GM18508 (cell line): ENCODE data around the gene IZUMO2.
"Not testable (repeated sequence)": the region's sequence is repeated elsewhere in the genome, so short reads cannot be mapped to it uniquely, and the experiment has no call there.

Experiments
- ATAC-seq: cut with Tn5 transposase; IDR thresholded peaks from one replicate; pipeline ENCODE4 v1.9.1; 2021; ENCODE audit warnings: moderate number of reproducible peaks; ENCODE audit not compliant: insufficient read depth, unreplicated experiment

Gene IZUMO2

GRCh38 chr19:50187937-50188336, 24.9 kb upstream of the IZUMO2 start:
- no peak for ATAC-seq

GRCh38 chr19:50184196-50184595, 21.1 kb upstream of the IZUMO2 start:
- no peak for ATAC-seq

- ATAC-seq: no peak
Measured at GRCh38 chr19:50181121-50181520, 18.0 kb upstream of the IZUMO2 start.

- ATAC-seq: no peak
Measured at GRCh38 chr19:50178859-50179537, 15.9 kb upstream of the IZUMO2 start.

GRCh38 chr19:50178320-50178719, 15.2 kb upstream of the IZUMO2 start:
- no peak for ATAC-seq

GRCh38 chr19:50176775-50177174, 13.7 kb upstream of the IZUMO2 start:
- ATAC-seq: no peak

GRCh38 chr19:50175924-50176323, 12.8 kb upstream of the IZUMO2 start:
- no peak for ATAC-seq

- no peak for ATAC-seq
Measured at GRCh38 chr19:50174100-50174793, 11.2 kb upstream of the IZUMO2 start.

- no peak for ATAC-seq
Measured at GRCh38 chr19:50173127-50173526, 10.0 kb upstream of the IZUMO2 start.

- ATAC-seq: no peak
Measured at GRCh38 chr19:50172726-50173125, 9.6 kb upstream of the IZUMO2 start.

GRCh38 chr19:50171752-50172151, 8.7 kb upstream of the IZUMO2 start:
- no peak for ATAC-seq

- ATAC-seq: no peak
Measured at GRCh38 chr19:50167314-50167721, 4.2 kb upstream of the IZUMO2 start.

GRCh38 chr19:50159078-50159477, 4.0 kb downstream of the IZUMO2 start:
- no peak for ATAC-seq

- ATAC-seq: no peak
Measured at GRCh38 chr19:50158577-50158976, 4.5 kb downstream of the IZUMO2 start.

GRCh38 chr19:50155520-50156109, 7.5 kb downstream of the IZUMO2 start:
- ATAC-seq: no peak

- ATAC-seq: no peak
Measured at GRCh38 chr19:50154529-50154928, 8.6 kb downstream of the IZUMO2 start.

GRCh38 chr19:50152578-50152977, 10.5 kb downstream of the IZUMO2 start:
- no peak for ATAC-seq

- ATAC-seq: no peak
Measured at GRCh38 chr19:50148528-50148927, 14.6 kb downstream of the IZUMO2 start.

GRCh38 chr19:50147462-50148423, 15.3 kb downstream of the IZUMO2 start:
- no peak for ATAC-seq

- ATAC-seq: not testable (repeated sequence)
Measured at GRCh38 chr19:50141921-50142320, 21.2 kb downstream of the IZUMO2 start.
